GM19351 (cell line): ENCODE data around the gene WFIKKN1.

Experiments used
- ATAC-seq: cut with Tn5 transposase; IDR thresholded peaks from one replicate; pipeline ENCODE4 v1.9.1; 2021; ENCODE audit warnings: mild to moderate bottlenecking, moderate library complexity; ENCODE audit not compliant: unreplicated experiment

Gene WFIKKN1

GRCh38 chr16:651844-652243, 21.1 kb downstream of the WFIKKN1 start:
- ATAC-seq: no peak

- ATAC-seq: no peak
These were observed 21.9 kb downstream of the WFIKKN1 start for GRCh38 chr16:652454-653305.

- no peak for ATAC-seq
These were observed 23.2 kb downstream of the WFIKKN1 start for GRCh38 chr16:654034-654433.

GRCh38 chr16:657487-657886, 26.7 kb downstream of the WFIKKN1 start:
- no peak for ATAC-seq

GRCh38 chr16:658679-659571, 28.1 kb downstream of the WFIKKN1 start:
- ATAC-seq: no peak

- ATAC-seq: no peak
These were observed 28.8 kb downstream of the WFIKKN1 start for GRCh38 chr16:659618-660017.

- ATAC-seq: no peak
These were observed 29.3 kb downstream of the WFIKKN1 start for GRCh38 chr16:660132-660458.

GRCh38 chr16:660459-661183, 29.8 kb downstream of the WFIKKN1 start:
- peak; percentile 63 for ATAC-seq

- no peak for ATAC-seq
These were observed 30.5 kb downstream of the WFIKKN1 start for GRCh38 chr16:661184-661821.

- no peak for ATAC-seq
These were observed 31.3 kb downstream of the WFIKKN1 start for GRCh38 chr16:662095-662494.

- ATAC-seq: no peak
These were observed 31.8 kb downstream of the WFIKKN1 start for GRCh38 chr16:662597-662996.

GRCh38 chr16:666572-666971, 35.8 kb downstream of the WFIKKN1 start:
- no peak for ATAC-seq

- no peak for ATAC-seq
These were observed 36.5 kb downstream of the WFIKKN1 start for GRCh38 chr16:667113-667779.

GRCh38 chr16:667780-668518, 37.2 kb downstream of the WFIKKN1 start, which contains the start of gene RHOT2:
Gene RHOT2, plus strand, starts transcription at chr16:668132. Its CDS starts 68 bp downstream, at chr16:668200.
- peak; percentile 93 for ATAC-seq

- ATAC-seq: no peak
These were observed 37.9 kb downstream of the WFIKKN1 start for GRCh38 chr16:668519-669171.

GRCh38 chr16:669666-670065, 38.9 kb downstream of the WFIKKN1 start:
- ATAC-seq: no peak

GRCh38 chr16:670485-671352, 39.9 kb downstream of the WFIKKN1 start:
- no peak for ATAC-seq
